ENCODE results near the gene CREB3L1. TPM values are rescaled to one million over a fixed set of nuclear protein-coding genes. Genes with fewer than 3 reads are reported as not detected.
"Not testable (repeated sequence)": the region's sequence is repeated elsewhere in the genome, so short reads cannot be mapped to it uniquely, and the experiment has no call there.

Gene CREB3L1
- polyA plus RNA-seq, 1 donor = 12.2 TPM

DNA sequence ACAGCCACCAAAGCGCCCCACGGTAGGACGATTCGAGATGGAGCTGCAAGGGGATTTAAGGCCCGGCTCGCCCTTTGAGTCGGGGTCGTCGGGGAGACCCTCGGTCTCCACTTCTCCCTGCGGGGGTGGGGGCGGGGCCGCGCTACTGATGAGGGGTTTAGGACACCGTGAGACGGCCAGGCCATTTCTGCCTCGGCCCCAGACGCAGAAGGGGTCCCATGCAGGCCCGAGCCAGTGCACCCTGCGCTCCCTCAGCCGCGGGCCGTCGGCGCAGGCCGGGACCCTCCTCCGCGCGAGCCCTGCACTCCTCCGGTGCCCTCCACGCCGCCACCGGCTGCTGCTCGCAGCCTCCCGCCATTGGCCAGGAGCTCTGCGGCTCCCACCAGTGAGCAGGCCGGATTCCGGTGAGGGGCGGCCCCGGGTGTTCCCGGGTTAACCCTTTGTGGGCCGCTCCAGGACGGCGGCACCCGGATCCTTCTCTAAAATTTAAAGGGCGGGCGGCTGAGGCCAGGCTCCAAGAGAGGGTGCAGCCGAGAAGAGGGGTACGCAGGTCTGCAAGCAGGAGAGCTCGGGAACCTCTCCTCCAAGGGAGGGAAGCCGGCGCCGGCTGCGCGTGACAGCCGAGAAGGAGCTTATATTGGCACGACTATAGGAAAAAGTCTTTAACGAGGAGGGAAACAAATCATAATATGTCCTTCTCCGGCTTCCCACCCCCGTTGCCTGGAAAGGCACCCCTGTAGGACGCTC is 18.0 kb downstream of the CREB3L1 start:
- DNase-seq = no peak

DNA sequence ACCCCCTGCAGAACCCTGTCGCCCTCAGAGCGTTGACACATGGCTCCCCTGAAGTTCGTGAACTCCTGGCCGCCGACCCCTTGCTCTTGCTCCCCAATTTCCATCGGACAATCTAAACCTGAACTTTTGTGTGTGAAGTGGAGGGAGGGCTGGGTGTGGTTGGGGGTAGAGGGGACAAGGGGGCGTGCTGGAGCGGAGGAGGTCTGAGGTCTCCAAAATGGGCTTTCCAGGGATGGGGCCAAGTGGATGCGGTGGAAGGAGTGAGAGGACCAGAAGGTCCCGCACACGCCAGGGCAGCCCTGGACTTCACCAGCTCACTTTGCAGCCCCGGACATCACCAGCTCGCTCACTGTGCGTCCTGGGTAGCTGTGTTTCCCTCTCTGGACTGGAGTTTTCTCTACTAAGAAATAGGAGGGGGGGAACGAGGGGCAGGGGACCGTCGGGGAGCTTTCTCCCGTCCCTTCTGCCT is 18.6 kb downstream of the CREB3L1 start:
- no peak for DNase-seq

DNA sequence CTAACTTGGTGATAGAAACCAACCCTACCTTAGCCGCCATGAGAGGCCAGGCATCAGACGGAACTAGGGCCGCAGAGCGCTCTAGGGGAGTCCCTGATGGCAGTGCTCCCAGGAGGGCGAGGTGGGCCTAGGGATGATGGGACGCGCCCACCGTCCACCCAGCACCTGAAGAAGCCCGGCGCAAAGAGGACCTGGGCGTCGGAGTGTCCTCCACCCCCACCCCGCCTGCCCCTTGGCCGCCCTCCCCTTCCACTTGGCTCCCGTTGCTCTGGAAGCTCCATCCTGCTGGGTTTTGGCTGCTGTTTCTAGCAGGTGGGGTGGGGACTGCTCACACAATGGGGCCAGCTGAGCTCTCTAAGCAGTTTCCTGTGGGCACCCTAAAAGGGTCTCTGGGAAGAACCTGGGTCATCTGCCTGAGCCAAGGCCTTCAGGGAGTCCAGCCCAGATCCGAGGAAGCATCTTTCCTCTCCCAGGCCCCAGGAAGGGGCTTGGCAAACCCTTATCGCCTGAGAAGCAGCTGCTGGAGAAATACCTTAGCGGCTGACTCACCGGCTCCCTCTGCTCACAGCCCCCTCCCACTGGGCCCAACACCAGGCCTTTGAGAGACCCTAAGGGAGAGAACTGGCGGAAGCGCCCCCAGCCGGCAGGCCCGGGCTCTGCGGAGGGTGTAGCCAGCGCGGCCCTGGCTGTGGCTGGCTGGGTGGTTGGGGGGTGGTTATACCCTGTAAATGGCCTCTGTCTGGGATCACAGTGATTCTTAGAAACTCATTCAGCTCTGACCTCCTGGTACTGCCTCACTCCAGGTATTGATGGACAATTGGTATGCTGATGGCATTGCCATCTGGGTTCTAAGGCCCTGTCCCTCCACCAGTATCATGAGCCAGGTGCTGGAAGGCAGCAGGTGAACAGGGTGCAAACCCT is 19.3 kb downstream of the CREB3L1 start:
- DNase-seq = no peak

DNA sequence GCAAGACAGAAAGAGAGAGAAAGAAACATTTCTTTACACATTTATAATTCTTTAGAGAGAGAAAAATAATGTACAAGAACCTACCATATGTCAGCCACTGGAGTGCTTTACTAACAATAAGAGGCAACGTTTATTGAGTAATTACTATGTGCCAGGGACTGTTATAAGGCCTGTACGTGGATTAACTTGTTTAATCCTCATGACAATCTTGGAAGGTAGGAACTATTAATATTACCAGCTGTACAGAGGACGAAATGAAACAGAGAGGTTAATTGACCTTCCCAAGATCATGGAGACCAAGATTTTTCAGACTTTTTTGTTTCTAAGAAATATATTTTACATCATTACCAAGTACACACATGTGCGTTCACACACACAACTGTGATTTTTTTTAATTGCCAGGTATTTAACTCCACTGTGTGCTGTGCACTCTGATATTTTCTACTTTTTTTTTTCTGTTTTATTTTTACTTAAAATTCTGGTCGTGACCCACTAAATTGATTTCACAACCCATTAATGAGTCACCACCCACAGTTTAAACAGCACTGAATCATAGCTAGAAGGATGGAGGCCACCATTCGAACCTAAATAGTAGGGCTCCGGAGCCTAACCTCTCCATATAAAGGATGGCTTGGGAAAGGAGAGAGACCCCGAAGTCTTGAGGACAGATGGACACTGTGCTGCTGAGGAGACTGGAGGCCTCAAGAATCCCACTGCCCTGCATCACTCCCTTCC is 21.4 kb downstream of the CREB3L1 start:
- DNase-seq = no peak

DNA sequence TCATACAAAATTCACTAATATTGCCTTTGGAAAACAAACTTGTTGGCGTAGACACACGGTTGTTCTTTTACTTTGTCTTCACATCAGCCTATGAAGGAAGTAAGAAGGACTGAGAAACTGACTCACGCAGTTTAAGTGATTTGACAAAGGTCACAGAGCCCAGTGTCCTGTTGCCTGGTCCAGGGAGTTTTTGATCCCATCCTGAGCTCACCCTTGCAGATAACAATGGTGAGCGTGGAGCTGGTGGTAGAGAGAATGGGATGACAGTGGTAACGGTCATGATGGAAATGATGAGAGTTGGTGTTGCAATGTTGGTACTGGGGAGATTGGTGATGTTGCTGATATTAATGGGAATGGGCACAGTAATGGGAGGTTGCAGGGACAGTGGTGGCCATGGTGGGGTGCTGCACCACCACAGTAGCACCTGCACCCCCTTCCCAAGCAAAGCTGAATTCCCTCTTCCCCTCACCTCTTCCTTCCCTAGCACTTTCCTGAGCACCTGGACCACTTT is 22.0 kb downstream of the CREB3L1 start:
- DNase-seq = no peak

DNA sequence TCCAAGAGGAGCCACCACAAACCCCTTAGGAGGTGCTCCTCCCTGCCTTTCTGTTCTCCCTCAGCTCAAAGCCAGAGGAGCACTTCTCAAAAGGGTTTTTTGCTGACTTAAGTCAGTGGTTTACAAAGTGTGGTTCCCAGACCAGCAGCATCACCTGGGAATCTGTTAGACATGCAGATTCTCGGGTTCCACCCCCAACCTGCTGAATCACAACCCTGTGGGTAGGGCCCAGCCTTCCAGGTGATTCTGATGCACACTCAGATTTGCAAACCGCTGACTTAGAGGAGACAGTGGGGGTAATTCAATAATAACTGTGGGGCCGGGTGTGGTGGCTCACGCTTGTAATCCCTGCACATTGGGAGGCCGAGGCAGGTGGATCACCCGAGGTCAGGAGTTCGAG is 22.8 kb downstream of the CREB3L1 start:
- no peak for DNase-seq

DNA sequence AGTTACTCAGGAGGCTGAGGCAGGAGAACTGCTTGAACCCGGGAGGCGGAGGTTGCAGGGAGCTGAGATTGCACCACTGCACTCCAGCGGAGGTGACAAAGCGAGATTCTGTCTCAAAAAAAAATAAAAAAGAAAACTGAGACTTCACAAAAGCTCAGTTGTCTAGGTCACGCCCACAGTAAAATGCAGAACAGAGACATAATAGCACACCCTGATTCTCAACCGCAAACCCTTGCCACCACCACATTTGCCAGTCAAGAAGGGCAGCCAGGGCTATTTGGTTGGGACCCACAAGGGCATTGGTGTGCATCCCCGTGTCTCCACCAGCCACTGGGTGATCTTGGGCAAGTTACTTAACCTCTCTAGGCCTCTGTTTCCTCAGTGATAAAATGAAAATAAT is 25.4 kb downstream of the CREB3L1 start:
- DNase-seq = no peak

DNA sequence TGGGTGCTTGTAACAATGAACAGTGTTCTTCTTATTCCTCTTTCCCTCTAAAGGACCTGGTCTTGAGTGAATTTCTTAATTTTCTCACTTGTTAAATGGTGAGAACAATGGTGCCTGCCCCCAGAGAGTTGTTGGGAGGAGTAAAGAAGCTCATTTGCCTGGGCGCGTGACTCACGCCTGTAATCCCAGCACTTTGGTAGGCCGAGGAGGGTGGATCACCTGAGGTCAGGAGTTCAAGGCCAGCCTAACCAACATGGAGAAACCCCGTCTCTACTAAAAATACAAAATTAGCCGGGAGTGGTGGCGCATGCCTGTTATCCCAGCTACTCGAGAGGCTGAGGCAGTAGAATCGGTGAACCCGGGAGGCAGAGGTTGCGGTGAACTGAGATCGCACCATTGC is 26.6 kb downstream of the CREB3L1 start:
- DNase-seq = not testable (repeated sequence)

DNA sequence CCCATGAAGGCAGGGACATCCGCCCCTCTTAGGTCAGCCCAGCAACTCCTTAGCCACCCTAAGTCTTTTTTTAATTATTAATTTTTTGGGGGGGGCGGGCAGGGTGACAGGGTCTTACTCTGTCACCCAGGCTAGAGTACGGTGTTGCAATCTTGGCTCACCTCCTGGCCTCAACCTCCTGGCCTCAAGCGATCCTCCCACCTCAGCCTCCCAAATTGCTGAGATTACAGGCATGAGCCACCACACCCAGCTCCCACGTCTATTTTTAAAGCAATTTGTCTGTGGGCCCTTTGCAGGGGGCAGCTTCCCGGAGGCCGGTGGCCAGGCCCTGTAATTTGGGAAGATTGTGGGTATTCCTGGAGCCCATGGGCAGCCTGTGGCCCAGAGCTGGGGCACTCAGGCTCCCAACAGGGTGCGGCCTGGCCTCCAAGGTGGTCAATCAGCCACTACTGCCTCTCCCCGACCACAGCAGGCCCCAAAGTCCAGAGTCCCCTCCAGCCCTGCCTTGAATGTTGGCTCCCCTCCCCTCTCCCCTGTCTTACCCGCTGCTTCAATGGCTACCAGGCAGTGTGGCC is 27.2 kb downstream of the CREB3L1 start:
- DNase-seq = no peak

DNA sequence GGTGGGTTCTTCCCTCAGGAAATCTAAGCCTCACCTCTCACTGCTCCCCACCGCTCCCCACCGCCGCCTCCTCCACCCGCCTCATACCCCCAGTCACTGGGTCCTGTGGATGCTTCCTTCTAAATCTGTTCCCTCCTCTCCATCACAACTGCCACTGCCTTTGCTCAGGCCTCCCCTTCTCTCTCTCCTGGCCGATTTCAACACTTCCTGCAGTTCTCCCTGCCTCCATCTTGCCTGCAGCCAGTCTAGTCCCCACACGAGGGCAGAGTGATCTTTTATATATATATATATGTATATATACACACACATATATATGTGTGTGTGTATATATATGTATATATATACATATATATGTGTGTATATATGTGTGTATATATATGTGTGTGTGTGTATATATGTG is 27.8 kb downstream of the CREB3L1 start:
- DNase-seq = no peak

DNA sequence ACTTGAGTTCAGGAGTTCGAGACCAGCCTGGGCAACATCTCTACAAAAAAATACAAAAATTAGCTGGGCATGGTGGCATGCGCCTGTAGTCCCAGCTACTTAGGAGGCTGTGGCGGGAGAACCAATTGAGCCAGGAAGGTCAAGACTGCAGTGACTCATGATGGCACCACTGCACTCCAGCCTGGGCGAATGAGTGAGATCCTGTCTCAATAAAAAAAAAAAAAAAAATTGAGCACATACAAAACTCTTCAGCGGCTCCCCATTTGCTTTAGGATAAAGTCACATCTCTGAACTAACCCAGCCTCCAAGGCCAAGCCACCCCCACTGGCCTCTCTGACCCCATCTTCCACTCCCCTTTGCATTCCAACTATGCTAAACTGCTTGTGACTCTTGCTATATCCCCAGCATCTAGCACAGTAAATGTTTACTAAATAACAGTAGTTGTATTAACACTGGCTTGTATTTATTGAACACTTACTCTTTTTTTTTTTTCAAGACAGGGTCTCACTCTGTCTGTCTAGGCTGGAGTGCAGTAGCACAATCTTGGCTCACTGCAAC is 28.9 kb downstream of the CREB3L1 start:
- no peak for DNase-seq

DNA sequence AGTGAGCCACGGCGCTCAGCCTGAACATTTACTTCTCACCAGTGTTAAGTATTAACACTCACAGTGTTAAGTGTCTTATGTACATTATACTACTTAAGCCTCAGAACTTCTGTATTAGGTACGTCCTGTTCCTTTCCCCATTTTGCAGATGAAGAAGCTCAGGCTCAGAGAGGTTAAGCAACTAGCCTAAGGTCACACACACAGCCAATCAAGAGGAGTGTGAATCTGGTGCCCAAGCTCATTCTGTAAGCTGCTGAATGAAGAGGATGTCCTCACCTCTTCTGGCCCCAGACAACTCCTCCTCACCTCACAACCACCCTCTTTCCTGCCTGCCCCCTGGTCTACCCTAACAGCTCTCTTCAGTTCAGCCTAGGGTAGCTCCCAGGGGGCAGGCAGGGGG is 29.9 kb downstream of the CREB3L1 start:
- no peak for DNase-seq

DNA sequence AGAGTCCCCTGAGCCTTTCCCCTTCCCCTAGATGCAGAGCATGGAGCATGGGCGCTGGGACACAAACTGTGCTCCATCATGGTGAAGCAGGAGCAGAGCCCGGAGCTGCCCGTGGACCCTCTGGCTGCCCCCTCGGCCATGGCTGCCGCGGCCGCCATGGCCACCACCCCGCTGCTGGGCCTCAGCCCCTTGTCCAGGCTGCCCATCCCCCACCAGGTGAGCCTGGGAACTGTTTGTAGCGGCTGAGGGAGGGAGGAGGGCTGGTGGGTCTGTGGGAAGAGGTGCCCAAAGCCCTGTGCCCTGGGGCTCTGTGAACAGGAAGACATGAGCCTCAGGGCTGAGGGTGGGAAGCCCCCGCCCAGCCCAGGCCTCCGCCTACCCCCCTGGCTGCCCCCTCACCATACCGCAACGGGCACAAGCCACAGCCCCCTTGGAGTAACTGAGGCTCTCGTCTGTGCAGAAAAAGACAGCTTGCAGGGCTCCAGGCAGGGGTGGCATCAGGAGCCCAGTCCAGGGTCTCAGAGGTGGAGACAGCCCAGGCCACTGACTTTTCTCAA is 30.4 kb downstream of the CREB3L1 start:
- DNase-seq = no peak

DNA sequence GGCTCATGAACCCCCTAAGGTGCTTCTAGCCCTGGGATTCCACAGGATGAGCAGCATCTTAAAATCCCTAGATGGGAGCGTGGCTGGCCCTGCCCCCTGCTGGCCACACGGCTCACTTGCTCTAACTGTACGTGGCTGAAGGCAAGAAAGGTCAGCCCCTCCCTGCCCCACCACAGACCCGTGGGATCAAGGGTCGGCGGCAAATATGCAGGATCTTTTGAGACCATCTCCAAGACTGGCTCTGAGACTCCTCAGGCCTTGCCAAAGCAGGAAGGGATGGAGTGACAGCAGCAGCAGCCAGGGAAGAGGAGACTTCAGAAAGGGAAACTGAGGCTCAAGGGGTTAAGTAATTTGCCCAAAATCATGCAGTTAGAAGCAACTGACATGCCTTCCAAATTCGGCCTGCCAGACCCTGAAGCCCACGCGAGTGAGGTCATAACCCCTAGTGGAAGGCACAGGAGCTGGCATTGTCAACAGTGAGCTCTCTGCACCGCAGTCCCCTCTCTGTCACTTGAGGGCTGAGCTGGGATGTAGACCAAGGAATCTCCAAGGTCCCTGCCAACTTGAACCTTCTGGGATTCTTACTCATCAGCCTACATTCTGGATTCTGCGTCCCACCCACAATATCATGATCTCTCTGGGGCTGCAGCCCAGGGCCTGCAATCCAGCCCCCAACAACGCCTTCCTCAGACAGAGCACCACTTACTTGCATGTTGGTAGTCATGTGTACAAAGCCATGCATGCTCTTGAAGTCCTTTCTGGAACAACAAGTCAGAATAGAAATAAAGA is 31.4 kb downstream of the CREB3L1 start:
- DNase-seq = peak; percentile 38

DNA sequence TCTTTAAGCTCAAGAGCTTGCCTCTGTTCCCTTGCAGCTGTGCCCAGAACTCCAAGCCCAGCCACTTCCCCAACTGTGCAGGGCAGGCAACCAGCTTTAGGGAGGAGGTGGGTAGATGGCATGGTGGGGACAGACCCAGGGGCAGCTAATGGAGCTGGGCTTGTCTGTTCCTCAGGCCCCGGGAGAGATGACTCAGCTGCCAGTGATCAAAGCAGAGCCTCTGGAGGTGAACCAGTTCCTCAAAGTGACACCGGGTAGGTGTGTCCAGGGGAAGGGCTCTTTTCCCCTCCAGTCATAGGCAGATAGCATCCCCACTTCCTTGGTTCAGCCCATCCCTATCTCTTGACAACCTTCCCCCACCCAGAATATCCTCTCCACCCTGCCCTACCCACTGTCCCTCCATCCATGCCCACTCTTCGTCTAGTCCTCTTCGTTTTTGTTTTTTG is 32.4 kb downstream of the CREB3L1 start:
- DNase-seq = no peak

DNA sequence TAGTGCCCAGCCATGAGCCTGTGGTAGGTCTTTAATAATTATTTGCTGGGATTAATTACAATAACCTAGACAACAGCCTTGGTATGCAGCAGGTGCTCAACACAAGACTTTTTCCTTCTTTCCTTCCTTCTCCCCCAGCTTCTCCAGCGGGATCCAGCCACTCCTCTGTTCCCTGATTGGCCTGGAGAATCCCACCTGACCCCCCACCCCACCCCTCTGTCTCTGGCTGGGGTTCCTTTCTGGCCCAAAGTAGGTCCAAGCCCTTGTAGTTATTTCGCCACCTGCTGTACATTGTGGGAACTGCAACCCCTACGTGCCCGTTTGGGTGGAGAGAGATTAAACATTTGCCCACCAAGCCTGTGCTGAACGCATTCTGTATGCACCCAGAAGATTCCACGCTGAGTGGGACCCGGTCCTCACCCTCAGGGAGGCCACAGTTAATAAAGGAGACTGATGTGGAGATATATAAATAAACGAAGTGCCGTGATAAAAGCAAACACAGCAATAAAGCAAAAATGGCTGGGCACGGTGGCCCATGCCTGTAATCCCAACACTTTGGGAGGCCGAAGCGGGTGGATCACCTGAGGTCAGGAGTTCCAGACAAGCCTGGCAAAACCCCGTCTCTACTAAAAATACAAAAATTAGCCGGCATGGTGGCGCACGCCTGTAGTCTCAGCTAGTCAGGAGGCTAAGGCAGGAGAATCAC is 37.7 kb downstream of the CREB3L1 start:
- DNase-seq = no peak

DNA sequence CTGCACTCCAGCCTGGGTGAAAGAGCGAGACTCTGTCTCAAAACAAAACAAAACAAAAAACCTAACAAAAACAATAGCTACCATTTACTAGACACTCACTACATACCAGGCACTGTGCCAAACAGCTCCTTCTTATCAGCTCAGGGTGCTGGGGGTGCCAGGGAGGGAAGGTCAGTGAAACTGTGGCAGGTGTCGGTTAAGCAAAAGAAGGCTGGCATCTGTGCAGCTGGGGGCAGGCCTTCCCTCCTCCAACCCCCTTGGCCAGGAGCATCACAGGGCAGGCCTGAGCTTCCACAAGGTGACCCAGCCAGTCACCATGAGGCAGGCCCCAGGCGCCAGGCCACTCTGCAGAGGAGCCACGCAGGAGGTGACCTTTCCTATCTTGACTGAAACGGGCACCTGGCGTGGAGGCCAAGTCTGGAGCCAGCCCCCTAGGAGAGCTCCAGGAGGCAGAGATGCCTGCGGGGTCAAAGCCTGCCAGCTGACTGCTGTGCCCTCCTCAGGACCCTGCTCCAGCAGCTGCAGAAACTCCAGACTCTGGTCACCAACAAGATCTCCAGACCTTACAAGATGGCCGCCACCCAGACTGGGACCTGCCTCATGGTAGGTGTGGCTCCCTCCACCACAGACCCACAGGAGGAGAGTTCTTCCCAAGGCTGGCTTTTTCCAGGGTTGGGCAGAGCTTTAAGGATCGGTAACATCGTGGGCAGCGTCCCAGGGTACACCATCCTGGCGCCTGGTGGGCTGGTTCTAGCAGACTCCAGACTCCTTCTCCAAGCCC is 38.5 kb downstream of the CREB3L1 start:
- DNase-seq = no peak

DNA sequence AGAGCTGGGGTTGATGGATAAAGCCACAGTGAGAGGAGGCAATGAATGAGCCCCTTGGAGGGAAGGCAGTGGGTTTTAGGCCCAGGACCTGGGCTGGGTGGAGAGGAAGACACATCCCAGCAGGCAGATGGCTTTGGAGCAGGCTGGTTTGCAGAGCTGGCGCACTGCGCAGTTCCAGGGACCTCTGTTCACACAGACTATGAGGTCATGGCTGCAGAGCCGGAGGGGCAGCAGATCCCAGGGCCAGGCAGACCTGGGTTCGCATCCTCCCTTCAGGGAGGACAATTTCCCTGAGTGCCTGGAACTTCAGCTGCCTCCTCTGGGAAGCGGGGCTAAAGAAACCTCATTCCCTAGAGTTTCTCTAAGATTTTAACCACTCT is 41.6 kb downstream of the CREB3L1 start:
- DNase-seq = no peak

DNA sequence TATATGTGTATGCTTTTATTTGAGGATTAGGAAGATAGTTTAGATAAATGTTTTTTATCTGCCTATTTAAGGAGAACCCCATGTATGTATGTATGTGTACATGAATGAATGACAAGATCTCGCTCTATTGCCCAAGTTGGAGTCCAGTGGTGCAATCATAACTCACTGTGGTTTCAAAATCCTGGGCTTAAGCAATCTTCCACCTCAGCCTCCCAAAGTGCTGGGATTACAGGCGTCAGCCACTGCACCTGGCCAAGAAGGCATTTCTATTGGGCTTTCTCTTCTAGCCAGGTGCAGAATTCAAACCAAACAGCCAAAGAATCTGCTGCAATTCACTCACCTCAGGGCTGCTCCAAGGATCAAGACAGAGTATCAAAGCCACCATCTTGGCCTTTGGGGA is 44.3 kb downstream of the CREB3L1 start:
- DNase-seq = no peak
